K562 (cell line): ENCODE data around the gene TEX22. TPM values are rescaled to one million over a fixed set of nuclear protein-coding genes. Genes with fewer than 3 reads are reported as not detected.

Source experiments
- ATAC-seq: fragments of 200-7000 bp; cut with Tn5 transposase; 3 replicates; pipeline ENCODE4 v1.9.1; 2020; ENCODE audit warnings: moderate library complexity
- BruUV-seq: library from RNA; stranded (reverse); fragments of 400-500 nt; replicated peaks from 2 replicates; lab custom pipeline; 2021; lab: Mats Ljungman, UMichigan
- CTCF ChIA-PET: fragments of 300-600 bp; formaldehyde crosslinking; extraction: SDS; loops from one replicate; lab custom pipeline; 2021; ENCODE audit warnings: low intra/inter-chr PET ratio; lab: Yijun Ruan, JAX
- POLR2A ChIA-PET: fragments of 300-600, 350-650 bp; sonication (Branson Sonifier 250); formaldehyde crosslinking; extraction: SDS; loops from one replicate; lab custom pipeline; 2021; ENCODE audit warnings: antibody characterized with exemption, inconsistent platforms; lab: Yijun Ruan, JAX
- DNase-seq, 4 experiments: peaks; one replicate each; pipeline versions ENCODE4 v3.0.0 to v3.0.0-alpha.2; 2011 to 2018; ENCODE audit warnings: low spot score in 3 of 4, mixed read lengths in 3 of 4; ENCODE audit errors: extremely low read depth in 1 of 4
- FAIRE-seq: peaks from 2 replicates; lab custom pipeline; 2011; peaks lifted over from hg19 to GRCh38; lab: Jason Lieb, UNC
- H2AFZ ChIP-seq: 2 replicates; pipeline ENCODE4 v1.6.0; 2011; ENCODE audit warnings: low read depth, low read length, control low read depth, inconsistent platforms
- H3K27ac ChIP-seq: fragments of 200-600 bp; 3 replicates; pipeline ENCODE4 v1.8.0; 2011; ENCODE audit warnings: low read depth, mild to moderate bottlenecking, control low read depth, inconsistent platforms, low read length, moderate library complexity, mixed read lengths; ENCODE audit errors: extremely low read depth
- H3K27me3 ChIP-seq, 2 experiments: fragments of 300-600 bp in 1 of 2; 2 replicates in 1 of 2; 3 replicates in 1 of 2; pipeline versions ENCODE4 v1.6.0 to v1.8.0; 2011; ENCODE audit warnings: inconsistent platforms in 2 of 2, low read length in 2 of 2, mild to moderate bottlenecking in 1 of 2, mixed read lengths in 1 of 2, moderate library complexity in 1 of 2; ENCODE audit not compliant: control insufficient read depth in 2 of 2, insufficient read depth in 2 of 2
- H3K36me3 ChIP-seq: fragments of 300-600 bp; 3 replicates; pipeline ENCODE4 v1.8.0; 2011; ENCODE audit warnings: mild to moderate bottlenecking, low read length, inconsistent platforms; ENCODE audit not compliant: control insufficient read depth, insufficient read depth
- H3K4me1 ChIP-seq, 2 experiments: fragments of 200-600 bp in 1 of 2; replicated peaks in 1 of 2; 2 replicates in 1 of 2; 3 replicates in 1 of 2; pipeline versions ENCODE4 v1.5.1 to v1.8.0; 2011; ENCODE audit warnings: inconsistent platforms in 2 of 2, low read length in 2 of 2, mild to moderate bottlenecking in 1 of 2, mixed read lengths in 1 of 2, moderate library complexity in 1 of 2; ENCODE audit not compliant: control insufficient read depth in 2 of 2, insufficient read depth in 2 of 2
- H3K4me2 ChIP-seq: 2 replicates; pipeline ENCODE4 v1.6.1; 2011; ENCODE audit warnings: low read length, control low read depth, inconsistent platforms, mixed read lengths; ENCODE audit not compliant: insufficient read depth
- H3K4me3 ChIP-seq: fragments of 200-600 bp; sonication (generic), shearing (Covaris generic); 2 replicates; pipeline ENCODE4 v1.5.1; 2016; ENCODE audit warnings: control low read depth, inconsistent platforms
- H3K79me2 ChIP-seq: fragments of 200-600 bp; 3 replicates; pipeline ENCODE4 v1.8.0; 2011; ENCODE audit warnings: low read length, inconsistent platforms; ENCODE audit not compliant: control insufficient read depth, insufficient read depth
- H3K9ac ChIP-seq, 2 experiments: 2 replicates each; pipeline versions ENCODE4 v1.6.0 to v1.6.1; 2011; ENCODE audit warnings: low read depth in 2 of 2, low read length in 2 of 2, control low read depth in 1 of 2, inconsistent platforms in 1 of 2, mild to moderate bottlenecking in 1 of 2, mixed read lengths in 1 of 2; ENCODE audit not compliant: insufficient read depth in 1 of 2
- H3K9me1 ChIP-seq: one replicate; pipeline ENCODE4 v1.6.0; 2011; ENCODE audit warnings: inconsistent platforms, mild to moderate bottlenecking, low read length, moderate library complexity; ENCODE audit not compliant: control insufficient read depth, insufficient read depth
- H3K9me3 ChIP-seq: replicated peaks from 2 replicates; pipeline ENCODE4 v1.5.1; 2011; ENCODE audit warnings: low read depth, low read length, inconsistent platforms; ENCODE audit not compliant: control insufficient read depth, insufficient read depth
- H4K20me1 ChIP-seq: replicated peaks from 2 replicates; pipeline ENCODE4 v1.6.1; 2011; ENCODE audit warnings: low read length, inconsistent platforms, mixed read lengths; ENCODE audit not compliant: control insufficient read depth, insufficient read depth
- HNRNPH1 ChIP-seq: fragments of 200-400 bp; formaldehyde crosslinking; optimal IDR thresholded peaks from 2 replicates; pipeline ENCODE3; 2017; ENCODE audit warnings: low read depth, mild to moderate bottlenecking, low read length, moderate library complexity
- POLR2G ChIP-seq: fragments of 200-400 bp; formaldehyde crosslinking; IDR thresholded peaks from 2 replicates; pipeline ENCODE4 v1.6.1; 2017; ENCODE audit warnings: low read depth, mild to moderate bottlenecking, antibody characterized with exemption, low read length, moderate library complexity
- WGBS: fragments of 100-300 bp; shearing (Covaris generic); methylation state at CpG from one replicate; pipeline ENCODE4 v1.1.6; 2016; ENCODE audit warnings: low coverage, mixed read lengths; ENCODE audit not compliant: insufficient coverage; ENCODE audit errors: missing lambda C conversion rate; 5-methylcytosine and 5-hydroxymethylcytosine counted together
- in situ Hi-C: fragments of 300-500 bp; cut with MboI; formaldehyde crosslinking; loops from 4 replicates; pipeline ENCODE4 v1.15.0; 2018; ENCODE audit warnings: inconsistent platforms, mixed read lengths
- intact Hi-C: fragments of 100-400 bp; cut with micrococcal nuclease; formaldehyde crosslinking; loops from 2 replicates; pipeline ENCODE4 v1.14.2; 2022
- polyA plus RNA-seq, 8 experiments: library from polyadenylated mRNA; depleted of rRNA in 4 of 8; stranded (reverse) in 5 of 8; unstranded in 3 of 8; fragments of >200 nt; fragmentation: Nextera tagmentation in 2 of 8; fragmentation: Illumina TruSeq in 1 of 8; extraction: Ambion mirVana in 2 of 8; extraction: Trizol in 1 of 8; gene quantifications; 2 replicates each; pipeline versions ENCODE4 v1.2.1 to v1.2.3, GENCODE V29; 2011 to 2014; ENCODE audit warnings: inconsistent platforms in 1 of 8, missing spikeins in 1 of 8
- total RNA-seq, 7 experiments: library from RNA; depleted of rRNA in 6 of 7; stranded (reverse); fragments of >200 nt in 6 of 7; fragmentation: Illumina TruSeq in 2 of 7; extraction: Trizol in 2 of 7; gene quantifications; 2 replicates each; pipeline versions ENCODE4 v1.2.1 to v1.2.3, GENCODE V29; 2011 to 2021; ENCODE audit warnings: low replicate concordance in 1 of 7

The TEX22 gene
- total and polyA plus RNA-seq, 9 of the 15 experiments (the other 6 are each of a cell fraction or from before 2014, with no cell fraction given), result 0.04 to 1.7 (median 0.23) TPM; not detected in 2

GRCh38 chr14:105446971-105447370 lies 48.6 kb downstream of the TEX22 start:
- Histone ChIP-seq H3K9ac (no peak overlapping the region; a peak in 1 of 4 replicates), H2AFZ (no peak overlapping the region), H3K36me3 (peaks cover 46% of the 10 kb centered on the region; the same call in 1 of the 3 replicates), H3K4me2 (no peak overlapping the region), H3K79me2 (0 out of 3 replicates have a peak, but pooled peaks cover 5% of the 10 kb centered on the region), H3K27ac (no peak overlapping the region), H3K9me3 (no peaks in the 10 kb centered on the region), H3K4me3 (no peak overlapping the region), H3K4me1 (peaks cover 0 to 48% of the 10 kb centered on the region in 2 experiments; a peak in 2 of 5 replicates), H3K27me3 (no peaks in the 10 kb centered on the region), H3K9me1 (no peaks in the 10 kb centered on the region), H4K20me1 (no peaks in the 10 kb centered on the region)
- no TSS peak for BruUV-seq
- intact Hi-C loops, result loop anchor here (5.0 kb wide), 1 partner anchor 40 kb away; the partner anchor contains the start of gene CRIP1
- no peak for ATAC-seq
- 90% methylated on average over 12 of the region's 14 CpGs for WGBS
- DNase-seq, result no peak
- peak; percentile 16; the same call in 1 of the 2 replicates for TF ChIP-seq POLR2G
- no peak for TF ChIP-seq HNRNPH1
- POLR2A ChIA-PET, result interaction anchor here (0.7 kb wide), 1 partner anchor 24 kb away, joined by 4 read pairs; no protein-coding TSS in a partner anchor
- CTCF ChIA-PET, result no interaction called here
- no peak for FAIRE-seq
- in situ Hi-C loops, result no loop called here
